ENCODE measurements around the gene SLC35F1. TPM values are rescaled to one million over a fixed set of nuclear protein-coding genes. Genes with fewer than 3 reads are reported as not detected.

SLC35F1 gene
- total and polyA plus RNA-seq, 9 of the 15 experiments (the other 6 are each of a cell fraction or from before 2014, with no cell fraction given) = 0.03 to 0.06 TPM; not detected in 7

GRCh38 chr6:118163542-118163941 is 256.5 kb downstream of the SLC35F1 start:
- Histone ChIP-seq H3K9me1 (ENCODE audit: control insufficient read depth, insufficient read depth, low read length) (no peaks in the 10 kb centered on the region), H3K36me3 (ENCODE audit: control insufficient read depth, insufficient read depth, low read length) (no peaks in the 10 kb centered on the region), H2AFZ (ENCODE audit: low read depth, low read length) (no peak overlapping the region), H3K4me3 (no peak overlapping the region), H3K4me2 (ENCODE audit: insufficient read depth, low read length) (no peak overlapping the region), H3K79me2 (ENCODE audit: control insufficient read depth, insufficient read depth, low read length) (no peaks in the 10 kb centered on the region), H3K9ac (ENCODE audit: insufficient read depth in 1 of 2, low read depth in 2 of 2, low read length in 2 of 2) (no peak overlapping the region), H3K27me3 (ENCODE audit: control insufficient read depth in 2 of 2, insufficient read depth in 2 of 2, low read length in 2 of 2) (no peaks in the 10 kb centered on the region), H4K20me1 (replicated peaks; ENCODE audit: control insufficient read depth, insufficient read depth, low read length) (no peaks in the 10 kb centered on the region), H3K27ac (ENCODE audit: extremely low read depth, low read depth, low read length) (no peak overlapping the region), H3K4me1 (replicated peaks in 1 of 2; ENCODE audit: control insufficient read depth in 2 of 2, insufficient read depth in 2 of 2, low read length in 2 of 2) (no peaks in the 10 kb centered on the region), H3K9me3 (replicated peaks; ENCODE audit: control insufficient read depth, insufficient read depth, low read depth, low read length) (no peaks in the 10 kb centered on the region)
- no peak for DNase-seq (ENCODE audit: extremely low read depth in 1 of 4, low spot score in 3 of 4)
- ChIA-PET POLR2A (no interaction called here), CTCF (ENCODE audit: low intra/inter-chr PET ratio) (no interaction called here)
- no TSS peak for BruUV-seq (replicated peaks)
- TF ChIP-seq ZNF778 (CRISPR knock-in tag; IDR thresholded peaks at IDR 0.05) = no peak
- TF ChIP-seq ZSCAN29 (IDR thresholded peaks at IDR 0.05) = no peak
- no peak for TF ChIP-seq KDM1A (IDR thresholded peaks at IDR 0.05)
- no peak for TF ChIP-seq MTF1 (CRISPR knock-in tag; IDR thresholded peaks at IDR 0.05; ENCODE audit: borderline replicate concordance)
- TF ChIP-seq RFX7 (CRISPR knock-in tag; IDR thresholded peaks at IDR 0.05) = no peak
- ATAC-seq = no peak
- WGBS (ENCODE audit: insufficient coverage, low coverage, missing lambda C conversion rate) = 0% methylated on average over 1 of the region's 1 CpG
- FAIRE-seq = no peak
- intact Hi-C loops (cut with micrococcal nuclease) = no loop called here
- in situ Hi-C loops (cut with MboI) = no loop called here

- ATAC-seq (no peak), DNase-seq (ENCODE audit: extremely low read depth in 1 of 4, low spot score in 3 of 4) (no peak), FAIRE-seq (no peak)
- ChIA-PET CTCF (ENCODE audit: low intra/inter-chr PET ratio) (no interaction called here), POLR2A (no interaction called here)
- in situ Hi-C loops (cut with MboI) (no loop called here), intact Hi-C loops (cut with micrococcal nuclease) (no loop called here)
- Histone ChIP-seq H3K27me3 (ENCODE audit: control insufficient read depth in 2 of 2, insufficient read depth in 2 of 2, low read length in 2 of 2) (no peaks in the 10 kb centered on the region), H4K20me1 (replicated peaks; ENCODE audit: control insufficient read depth, insufficient read depth, low read length) (no peaks in the 10 kb centered on the region), H3K9me3 (replicated peaks; ENCODE audit: control insufficient read depth, insufficient read depth, low read depth, low read length) (no peaks in the 10 kb centered on the region), H3K36me3 (ENCODE audit: control insufficient read depth, insufficient read depth, low read length) (no peaks in the 10 kb centered on the region), H3K79me2 (ENCODE audit: control insufficient read depth, insufficient read depth, low read length) (no peaks in the 10 kb centered on the region), H3K9ac (ENCODE audit: insufficient read depth in 1 of 2, low read depth in 2 of 2, low read length in 2 of 2) (no peak overlapping the region), H2AFZ (ENCODE audit: low read depth, low read length) (no peak overlapping the region), H3K9me1 (ENCODE audit: control insufficient read depth, insufficient read depth, low read length) (no peaks in the 10 kb centered on the region), H3K27ac (ENCODE audit: extremely low read depth, low read depth, low read length) (no peak overlapping the region), H3K4me1 (replicated peaks in 1 of 2; ENCODE audit: control insufficient read depth in 2 of 2, insufficient read depth in 2 of 2, low read length in 2 of 2) (no peaks in the 10 kb centered on the region), H3K4me3 (no peak overlapping the region), H3K4me2 (ENCODE audit: insufficient read depth, low read length) (no peak overlapping the region)
- WGBS (ENCODE audit: insufficient coverage, low coverage, missing lambda C conversion rate) = 13% methylated on average over 1 of the region's 1 CpG
- no TSS peak for BruUV-seq (replicated peaks)
- no peak for TF ChIP-seq MITF (IDR thresholded peaks at IDR 0.05)
- TF ChIP-seq GABPA (tag; conservative IDR thresholded peaks at IDR 0.05; ENCODE audit: low read depth) = no peak
- TF ChIP-seq VEZF1 (CRISPR knock-in tag; IDR thresholded peaks at IDR 0.05) = no peak
- TF ChIP-seq PKNOX1 (IDR thresholded peaks at IDR 0.05) = no peak
- no peak for TF ChIP-seq TRIM24 (IDR thresholded peaks at IDR 0.05)
- TF ChIP-seq FOXP1 (CRISPR knock-in tag; IDR thresholded peaks at IDR 0.05) = no peak
- no peak for TF ChIP-seq SREBF2 (CRISPR knock-in tag; IDR thresholded peaks at IDR 0.05)
- no peak for TF ChIP-seq HDAC6 (IDR thresholded peaks at IDR 0.05; ENCODE audit: low read depth, low read length)
- no peak for TF ChIP-seq SPI1 (IDR thresholded peaks at IDR 0.05; ENCODE audit: borderline replicate concordance, low read depth, low read length)
These were observed 258.4 kb downstream of the SLC35F1 start for GRCh38 chr6:118165500-118165899.
